Prostate gland (tissue), 2 donors: Measurements from ENCODE around the gene FLNC. TPM values are rescaled to one million over a fixed set of nuclear protein-coding genes. Genes with fewer than 3 reads are reported as not detected.

Experiments used
- DNase-seq: peaks from one replicate; pipeline ENCODE4 v3.0.0-alpha.2; 2019; ENCODE audit warnings: low spot score
- H3K27ac ChIP-seq, 2 donors: fragments of 200-600 bp; sonication (generic); 2 replicates each; pipeline ENCODE4 v1.5.1; 2017 to 2019
- H3K27me3 ChIP-seq: fragments of 200-600 bp; sonication (generic); replicated peaks from 2 replicates; pipeline ENCODE4 v1.5.1; 2019; ENCODE audit not compliant: insufficient read depth
- H3K36me3 ChIP-seq, 2 donors: fragments of 200-600 bp; sonication (generic); 1 replicate in 1 of 2; 2 replicates in 1 of 2; pipeline versions ENCODE4 v1.5.1 to v1.8.1; 2017 to 2019
- H3K4me1 ChIP-seq: fragments of 200-600 bp; sonication (generic); replicated peaks from 2 replicates; pipeline ENCODE4 v1.5.1; 2019
- H3K4me3 ChIP-seq, 2 donors: fragments of 200-600 bp; sonication (generic); 2 replicates each; pipeline ENCODE4 v1.5.1; 2017 to 2019
- H3K9me3 ChIP-seq: fragments of 200-600 bp; sonication (generic); 2 replicates; pipeline ENCODE4 v1.5.1; 2017
- CTCF ChIP-seq, 4 experiments: fragments of 200-600 bp in 2 of 4; fragments of 450-650 bp in 2 of 4; sonication (generic) in 2 of 4; IDR thresholded peaks; 1 replicate in 3 of 4; 2 replicates in 1 of 4; pipeline ENCODE4 v1.5.1; 2016 to 2019; ENCODE audit warnings: antibody characterized with exemption in 4 of 4, mild to moderate bottlenecking in 2 of 4, moderate library complexity in 2 of 4
- POLR2A ChIP-seq: fragments of 450-650 bp; IDR thresholded peaks from one replicate; pipeline ENCODE4 v1.6.1; 2016; ENCODE audit warnings: antibody characterized with exemption, mild to moderate bottlenecking
- POLR2AphosphoS5 ChIP-seq: sonication (generic); formaldehyde crosslinking; IDR thresholded peaks from one replicate; pipeline ENCODE4 v1.6.1; 2017; ENCODE audit warnings: antibody characterized with exemption
- WGBS: methylation state at CpG from one replicate; pipeline ENCODE4 v1.1.5; 2018; 5-methylcytosine and 5-hydroxymethylcytosine counted together
- intact Hi-C: fragments of 100-400 bp; cut with DNase I; formaldehyde crosslinking; loops from one replicate; pipeline ENCODE4 v1.14.2; 2022
- total RNA-seq, 2 donors: library from RNA; depleted of rRNA; stranded (reverse); fragments of >200 nt; gene quantifications; one replicate each; pipeline ENCODE4 v1.1.0, GENCODE V29; 2016

The FLNC gene
- total RNA-seq, 2 donors from 2014 or later, result 104 to 150 TPM

DNA sequence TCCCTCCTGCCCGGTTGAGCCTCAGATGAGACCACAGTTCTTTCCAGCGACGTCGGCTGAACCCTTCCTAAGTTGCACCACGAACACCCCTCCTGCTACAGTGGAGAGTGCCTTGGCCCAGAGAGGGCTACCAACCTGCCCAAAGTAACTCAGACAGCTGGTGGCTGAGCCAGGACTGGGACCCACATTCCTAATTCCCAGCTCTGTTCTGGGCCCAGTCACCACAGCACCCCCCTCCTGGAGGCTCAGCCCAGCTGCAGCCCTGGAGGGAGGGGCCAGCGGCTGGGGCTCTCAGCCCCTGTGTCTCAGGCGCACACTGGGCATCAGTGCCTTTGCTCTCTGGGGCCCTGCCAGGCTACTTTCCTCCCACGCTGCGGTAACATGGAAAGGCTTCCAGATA lies 43.0 kb downstream of the FLNC start:
- Histone ChIP-seq H3K27ac (no peak overlapping the region), H3K27me3 (no peaks in the 10 kb centered on the region), H3K9me3 (no peaks in the 10 kb centered on the region), H3K4me3 (no peak overlapping the region), H3K4me1 (peaks cover 3% of the 10 kb centered on the region), H3K36me3 (no peaks in the 10 kb centered on the region)
- TF ChIP-seq CTCF (IDR thresholded peaks at IDR 0.05) (no peak), POLR2A (no peak), POLR2AphosphoS5 (no peak)
- no peak for DNase-seq
- WGBS, result 78% methylated on average over 9 of the region's 9 CpGs
- intact Hi-C loops, result no loop called here

- 64% methylated on average over 21 of the region's 22 CpGs for WGBS
- Histone ChIP-seq H3K4me3 (no peak overlapping the region), H3K4me1 (no peaks in the 10 kb centered on the region), H3K9me3 (no peaks in the 10 kb centered on the region), H3K27ac (no peak overlapping the region), H3K36me3 (no peaks in the 10 kb centered on the region), H3K27me3 (no peaks in the 10 kb centered on the region)
- no peak for DNase-seq
- TF ChIP-seq POLR2AphosphoS5, result no peak
- TF ChIP-seq POLR2A, result no peak
- TF ChIP-seq CTCF (IDR thresholded peaks at IDR 0.05), result no peak
- intact Hi-C loops, result no loop called here
Observed at GRCh38 chr7:128874140-128875031, 44.2 kb downstream of the FLNC start.

GRCh38 chr7:128875523-128875948 lies 45.3 kb downstream of the FLNC start:
- no peak for DNase-seq

GRCh38 chr7:128876127-128876526 lies 45.9 kb downstream of the FLNC start:
- Histone ChIP-seq H3K4me3 (no peak overlapping the region), H3K27ac (no peak overlapping the region), H3K9me3 (no peaks in the 10 kb centered on the region), H3K36me3 (no peaks in the 10 kb centered on the region), H3K4me1 (no peaks in the 10 kb centered on the region), H3K27me3 (no peaks in the 10 kb centered on the region)
- no peak for DNase-seq
- intact Hi-C loops, result no loop called here
- whole genome bisulfite sequencing, result 60% methylated on average over 3 of the region's 3 CpGs
- TF ChIP-seq POLR2AphosphoS5 (no peak), POLR2A (no peak), CTCF (IDR thresholded peaks at IDR 0.05) (no peak)

More at GRCh38 chr7:128875523-128875948, 45.3 kb downstream of the FLNC start:
- no peaks in the 10 kb centered on the region for H3K4me1 ChIP-seq
- 62% methylated on average over 8 of the region's 8 CpGs for WGBS
- no peaks in the 10 kb centered on the region for H3K36me3 ChIP-seq
- no peaks in the 10 kb centered on the region for H3K9me3 ChIP-seq
- no peaks in the 10 kb centered on the region for H3K27me3 ChIP-seq
- TF ChIP-seq CTCF (IDR thresholded peaks at IDR 0.05) (no peak), POLR2AphosphoS5 (no peak), POLR2A (no peak)
- no peak overlapping the region for H3K4me3 ChIP-seq
- H3K27ac ChIP-seq, result no peak overlapping the region
- intact Hi-C loops, result no loop called here

DNA sequence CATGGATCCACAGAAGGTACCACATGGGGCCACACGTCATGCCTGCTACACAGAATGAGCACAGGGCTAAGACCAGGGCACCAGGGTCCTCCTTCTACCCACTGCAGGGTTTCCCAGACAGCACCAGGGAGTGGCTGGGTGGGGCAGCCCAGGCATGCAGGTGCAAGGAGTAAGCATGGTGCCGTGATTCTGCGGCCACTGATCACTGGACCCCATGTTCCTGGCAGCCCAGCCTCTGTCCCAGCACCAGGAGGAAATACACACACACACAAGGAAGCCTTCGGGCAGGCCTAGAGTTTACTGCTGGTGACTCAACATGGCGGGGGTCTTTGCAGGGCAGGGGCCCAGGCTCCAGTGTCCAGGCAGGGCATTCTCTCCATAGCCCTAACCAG lies 46.4 kb downstream of the FLNC start:
- Histone ChIP-seq H3K27ac (no peak overlapping the region), H3K4me1 (no peaks in the 10 kb centered on the region), H3K36me3 (no peaks in the 10 kb centered on the region), H3K27me3 (no peaks in the 10 kb centered on the region), H3K4me3 (no peak overlapping the region), H3K9me3 (no peaks in the 10 kb centered on the region)
- intact Hi-C loops, result no loop called here
- 87% methylated on average over 5 of the region's 5 CpGs for WGBS
- no peak for DNase-seq
- no peak for TF ChIP-seq POLR2A
- TF ChIP-seq CTCF (IDR thresholded peaks at IDR 0.05), result no peak
- no peak for TF ChIP-seq POLR2AphosphoS5
